PC-9 (cell line): ENCODE data around the gene RPS28. TPM values are rescaled to one million over a fixed set of nuclear protein-coding genes. Genes with fewer than 3 reads are reported as not detected.

Experiments used
- BruUV-seq: library from RNA; stranded (reverse); fragments of 400-500 nt; replicated peaks from 2 replicates; lab custom pipeline; 2021; lab: Mats Ljungman, UMichigan
- CTCF ChIA-PET: fragments of 300-600 bp; sonication (Branson Sonifier 250); formaldehyde crosslinking; loops from one replicate; lab custom pipeline; 2022; ENCODE audit warnings: antibody characterized with exemption; lab: Charles Lee
- POLR2A ChIA-PET: fragments of 300-600 bp; sonication (Branson Sonifier 250); formaldehyde crosslinking; loops from one replicate; lab custom pipeline; 2022; ENCODE audit warnings: antibody characterized with exemption; ENCODE audit not compliant: unreplicated experiment; lab: Charles Lee
- DNase-seq, 2 experiments: peaks; one replicate each; pipeline versions ENCODE4 v3.0.0 to v3.0.0-alpha.2; 2015 to 2022; ENCODE audit warnings: mixed read lengths in 1 of 2
- H2AFZ ChIP-seq: fragments of 200-600 bp; sonication (generic); 2 replicates; pipeline ENCODE4 v1.8.1; 2017; ENCODE audit warnings: antibody characterized with exemption
- H3F3A ChIP-seq: fragments of 200-600 bp; sonication (generic); 2 replicates; pipeline ENCODE4 v1.8.1; 2017; ENCODE audit warnings: antibody characterized with exemption, mild to moderate bottlenecking, low read depth; ENCODE audit not compliant: insufficient read depth
- H3K27ac ChIP-seq: fragments of 200-600 bp; sonication (generic); 2 replicates; pipeline ENCODE4 v1.6.1; 2016; ENCODE audit warnings: mixed run types
- H3K27me3 ChIP-seq: fragments of 200-600 bp; sonication (generic); 2 replicates; pipeline ENCODE4 v1.6.1; 2016; ENCODE audit warnings: low read depth, mixed run types; ENCODE audit not compliant: insufficient read depth
- H3K36me3 ChIP-seq: fragments of 200-600 bp; sonication (generic); 2 replicates; pipeline ENCODE4 v1.6.1; 2016; ENCODE audit warnings: low read depth, mixed run types
- H3K4me1 ChIP-seq: fragments of 200-600 bp; sonication (generic); replicated peaks from 2 replicates; pipeline ENCODE4 v1.6.1; 2016; ENCODE audit warnings: mixed run types; ENCODE audit not compliant: insufficient read depth
- H3K4me2 ChIP-seq: fragments of 200-600 bp; sonication (generic); 2 replicates; pipeline ENCODE4 v1.6.1; 2017; ENCODE audit warnings: mixed run types
- H3K4me3 ChIP-seq: fragments of 200-600 bp; sonication (generic); 2 replicates; pipeline ENCODE4 v1.6.1; 2016; ENCODE audit warnings: mixed run types
- H3K79me2 ChIP-seq: fragments of 200-600 bp; sonication (generic); 2 replicates; pipeline ENCODE4 v1.6.1; 2017; ENCODE audit warnings: low read depth, mixed run types
- H3K9me2 ChIP-seq: fragments of 200-600 bp; sonication (generic); 2 replicates; pipeline ENCODE4 v1.8.1; 2017; ENCODE audit warnings: mild to moderate bottlenecking; ENCODE audit not compliant: insufficient read depth
- H3K9me3 ChIP-seq: fragments of 200-600 bp; sonication (generic); 2 replicates; pipeline ENCODE4 v1.8.1; 2016; ENCODE audit warnings: low read depth; ENCODE audit not compliant: insufficient read depth
- H4K20me1 ChIP-seq: fragments of 200-600 bp; sonication (generic); 2 replicates; pipeline ENCODE4 v1.8.1; 2017; ENCODE audit not compliant: insufficient read depth
- CTCF ChIP-seq: fragments of 200-600 bp; sonication (generic); conservative IDR thresholded peaks from 2 replicates; pipeline ENCODE4 v1.6.1; 2017; ENCODE audit warnings: mixed run types, antibody characterized with exemption, mild to moderate bottlenecking, moderate library complexity
- EZH2 ChIP-seq: fragments of 200-600 bp; sonication (generic); IDR thresholded peaks from 2 replicates; pipeline ENCODE4 v1.8.0; 2017; ENCODE audit warnings: antibody characterized with exemption, low read depth
- intact Hi-C: fragments of 100-400 bp; cut with micrococcal nuclease; formaldehyde crosslinking; loops from one replicate; pipeline ENCODE4 v1.10.0; 2022; ENCODE audit not compliant: unreplicated experiment
- total RNA-seq: library from RNA; stranded (reverse); gene quantifications from 2 replicates; pipeline ENCODE4 v1.2.3, GENCODE V29; 2021

Gene RPS28
- total RNA-seq, 1 experiment from 2014 or later: 1,283 TPM

DNA sequence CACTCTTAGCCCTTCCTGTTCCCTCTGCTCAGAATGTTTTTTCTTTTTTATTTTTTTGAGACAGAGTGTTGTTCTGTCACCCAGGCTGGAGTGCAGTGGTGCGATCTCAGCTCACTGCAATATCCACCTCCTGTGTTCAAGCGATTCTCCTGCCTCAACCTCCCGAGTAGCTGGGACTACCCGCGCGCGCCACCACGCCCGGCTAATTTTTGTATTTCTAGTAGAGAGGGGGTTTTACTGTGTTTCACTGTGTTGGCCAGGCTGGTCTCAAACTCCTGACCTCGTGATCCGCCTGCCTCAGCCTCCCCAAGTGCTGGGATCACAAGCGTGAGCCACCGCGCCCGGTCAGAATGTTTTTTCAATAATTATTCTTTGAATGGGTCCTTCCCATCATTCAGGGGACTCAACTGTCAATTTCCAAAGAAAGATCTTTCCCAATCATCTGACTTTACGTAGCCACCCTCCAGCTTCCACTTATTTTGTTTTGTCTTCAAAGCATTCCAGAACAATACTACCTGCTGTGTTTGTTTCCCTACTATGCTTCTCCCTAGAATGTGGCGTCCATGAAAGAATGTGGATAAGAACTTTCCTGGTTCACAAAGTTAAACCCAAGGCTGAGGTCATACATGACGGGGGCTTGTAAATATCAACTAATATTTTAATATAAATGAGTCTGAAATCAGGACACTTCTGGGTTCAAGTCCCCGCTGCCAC is 1.3 kb upstream of the RPS28 start:
- Histone ChIP-seq H3K79me2 (peaks cover 50% of the 10 kb centered on the region), H3K27ac (peak overlapping the region; percentile 55; the same call in 1 of the 2 replicates), H3K4me1 (peaks cover 20% of the 10 kb centered on the region), H3K4me3 (peak overlapping the region; percentile 92), H3K4me2 (peak overlapping the region; percentile 92), H3K27me3 (no peaks in the 10 kb centered on the region), H3K36me3 (peaks cover 25% of the 10 kb centered on the region), H3K9me3 (no peaks in the 10 kb centered on the region), H4K20me1 (peaks cover 24% of the 10 kb centered on the region), H2AFZ (no peak overlapping the region), H3F3A (peaks cover 39% of the 10 kb centered on the region; the same call in 1 of the 2 replicates), H3K9me2 (no peaks in the 10 kb centered on the region)
- ChIA-PET POLR2A (interaction anchor here (0.7 kb wide), 1 partner anchor 91 kb away, joined by 4 read pairs; no protein-coding TSS in a partner anchor), CTCF (interaction anchor here (0.6 kb wide), 1 partner anchor 28 kb away, joined by 5 read pairs; no protein-coding TSS in a partner anchor)
- DNase-seq: no peak
- BruUV-seq: no TSS peak
- intact Hi-C loops: no loop called here
- TF ChIP-seq CTCF (no peak), EZH2 (no peak)

DNA sequence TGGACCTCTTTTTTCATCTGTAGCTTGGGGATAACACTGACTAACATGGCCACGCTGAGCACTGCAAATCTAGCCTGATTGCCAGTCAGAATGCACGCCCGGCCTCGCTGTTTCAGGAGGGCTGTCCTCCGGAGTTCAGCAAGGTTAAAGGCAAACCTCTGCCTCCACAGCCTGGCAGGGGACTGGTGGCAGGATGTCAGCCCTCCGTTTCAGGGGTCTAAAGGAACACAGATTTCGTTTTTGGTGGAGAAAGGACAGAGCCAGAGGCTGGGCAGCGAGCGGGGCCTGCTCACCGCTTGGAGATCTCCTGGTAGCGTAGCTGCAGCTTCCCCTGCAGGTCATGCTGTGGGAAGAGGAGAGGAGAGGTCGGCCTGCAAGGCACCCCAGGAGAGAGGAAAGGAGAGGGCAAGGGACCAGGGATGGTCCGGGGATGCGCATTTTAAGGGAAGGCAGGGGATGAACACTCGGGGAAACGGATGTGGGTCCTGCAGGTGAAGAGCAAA is 681 bp upstream of the RPS28 start:
- Histone ChIP-seq H3K4me2 (peak overlapping the region; percentile 92), H4K20me1 (peaks cover 24% of the 10 kb centered on the region), H3K79me2 (peaks cover 50% of the 10 kb centered on the region), H3K9me2 (no peaks in the 10 kb centered on the region), H3K27ac (peak overlapping the region; percentile 55), H3K36me3 (peaks cover 25% of the 10 kb centered on the region), H3F3A (peaks cover 45% of the 10 kb centered on the region; the same call in 1 of the 2 replicates), H3K4me1 (peaks cover 20% of the 10 kb centered on the region), H2AFZ (peak overlapping the region; percentile 92), H3K9me3 (no peaks in the 10 kb centered on the region), H3K4me3 (peak overlapping the region; percentile 92), H3K27me3 (no peaks in the 10 kb centered on the region)
- ChIA-PET POLR2A (interaction anchor here (0.6 to 0.7 kb wide), 3 partner anchors 90 to 248 kb away, joined by 3 to 4 read pairs (median 4); no protein-coding TSS in a partner anchor), CTCF (interaction anchor here (0.6 kb wide), 1 partner anchor 433 kb away, joined by 7 read pairs; no protein-coding TSS in a partner anchor)
- intact Hi-C loops: no loop called here
- TSS peak; percentile 76 for BruUV-seq
- DNase-seq: no peak
- TF ChIP-seq EZH2 (no peak), CTCF (no peak)

DNA sequence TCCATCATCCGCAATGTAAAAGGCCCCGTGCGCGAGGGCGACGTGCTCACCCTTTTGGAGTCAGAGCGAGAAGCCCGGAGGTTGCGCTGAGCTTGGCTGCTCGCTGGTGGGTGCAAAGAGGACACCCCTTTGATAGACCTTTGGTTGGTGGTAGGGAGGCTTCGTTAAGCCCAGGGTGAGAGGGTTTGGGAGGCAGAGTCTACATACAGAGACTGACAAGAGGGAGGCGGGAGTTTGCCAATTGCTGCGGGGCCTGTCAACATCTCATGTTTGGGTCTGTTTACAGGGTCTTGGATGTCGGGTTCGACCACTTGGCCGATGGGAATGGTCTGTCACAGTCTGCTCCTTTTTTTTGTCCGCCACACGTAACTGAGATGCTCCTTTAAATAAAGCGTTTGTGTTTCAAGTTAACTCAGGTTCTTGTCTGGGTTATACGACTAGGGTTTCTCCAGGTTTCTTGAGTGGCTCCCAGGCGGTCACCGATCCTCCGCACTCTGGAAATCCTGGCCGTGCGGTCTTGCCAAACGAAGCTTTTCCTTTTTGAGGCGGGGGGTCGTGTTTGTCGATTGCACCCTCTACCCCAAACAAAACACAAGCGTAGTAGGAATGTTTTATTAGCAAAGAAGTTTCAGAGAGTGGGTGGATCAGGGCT is 816 bp downstream of the RPS28 start:
- H3K4me2 ChIP-seq: peak overlapping the region; percentile 99
- BruUV-seq: no TSS peak
- CTCF ChIA-PET: no interaction called here
- H3K79me2 ChIP-seq: peaks cover 50% of the 10 kb centered on the region
- H2AFZ ChIP-seq: peak overlapping the region; percentile 47
- peaks cover 24% of the 10 kb centered on the region for H4K20me1 ChIP-seq
- no peaks in the 10 kb centered on the region for H3K27me3 ChIP-seq
- peak overlapping the region; percentile 92 for H3K4me3 ChIP-seq
- peaks cover 25% of the 10 kb centered on the region for H3K36me3 ChIP-seq
- no peak for DNase-seq
- POLR2A ChIA-PET: interaction anchor here (0.7 to 0.9 kb wide), 2 partner anchors 13 kb away, joined by 3 to 5 read pairs; no protein-coding TSS in a partner anchor
- peak overlapping the region; percentile 23 for H3K27ac ChIP-seq
- intact Hi-C loops: no loop called here
- no peaks in the 10 kb centered on the region for H3K9me2 ChIP-seq
- H3F3A ChIP-seq: peaks cover 51% of the 10 kb centered on the region; the same call in 1 of the 2 replicates
- H3K9me3 ChIP-seq: no peaks in the 10 kb centered on the region
- peaks cover 20% of the 10 kb centered on the region for H3K4me1 ChIP-seq
- no peak for TF ChIP-seq CTCF
- no peak for TF ChIP-seq EZH2
